ENCODE measurements around the gene RBPJ. TPM values are rescaled to one million over a fixed set of nuclear protein-coding genes. Genes with fewer than 3 reads are reported as not detected.

Gene RBPJ
- total RNA-seq, 6 experiments from 2014 or later, result 60.9 to 71.7 (median 69.0) TPM

- H3K27ac Mint-ChIP-seq, result no peak overlapping the region
- 0 out of 2 replicates have a peak, but pooled peaks cover 5% of the 10 kb centered on the region for H3K9me3 Mint-ChIP-seq
- DNase-seq, result no peak
- peaks cover 31% of the 10 kb centered on the region for H3K27me3 Mint-ChIP-seq (ENCODE audit: insufficient read depth)
- H3K4me1 Mint-ChIP-seq (ENCODE audit: low read depth), result no peaks in the 10 kb centered on the region
- no peaks in the 10 kb centered on the region for H3K36me3 Mint-ChIP-seq (ENCODE audit: low read depth)
- no peak for TF ChIP-seq CTCF (IDR thresholded peaks at IDR 0.05)
- H3K4me3 Mint-ChIP-seq, result no peak overlapping the region
These were observed 151.1 kb downstream of the RBPJ start for GRCh38 chr4:26471890-26472289.

GRCh38 chr4:26473893-26474292 lies 153.1 kb downstream of the RBPJ start:
- TF ChIP-seq CTCF (IDR thresholded peaks at IDR 0.05), result no peak
- H3K27me3 Mint-ChIP-seq (ENCODE audit: insufficient read depth), result peaks cover 21% of the 10 kb centered on the region
- H3K4me1 Mint-ChIP-seq (ENCODE audit: low read depth), result no peaks in the 10 kb centered on the region
- H3K4me3 Mint-ChIP-seq, result no peak overlapping the region
- no peak for DNase-seq
- no peak overlapping the region for H3K27ac Mint-ChIP-seq
- H3K9me3 Mint-ChIP-seq, result 0 out of 2 replicates have a peak, but pooled peaks cover 3% of the 10 kb centered on the region
- H3K36me3 Mint-ChIP-seq (ENCODE audit: low read depth), result no peaks in the 10 kb centered on the region

- no peaks in the 10 kb centered on the region for H3K9me3 Mint-ChIP-seq
- no peak overlapping the region for H3K27ac Mint-ChIP-seq
- peaks cover 18% of the 10 kb centered on the region for H3K27me3 Mint-ChIP-seq (ENCODE audit: insufficient read depth)
- no peak for DNase-seq
- no peaks in the 10 kb centered on the region for H3K36me3 Mint-ChIP-seq (ENCODE audit: low read depth)
- H3K4me3 Mint-ChIP-seq, result no peak overlapping the region
- no peak for TF ChIP-seq CTCF (IDR thresholded peaks at IDR 0.05)
- no peaks in the 10 kb centered on the region for H3K4me1 Mint-ChIP-seq (ENCODE audit: low read depth)
These were observed 153.7 kb downstream of the RBPJ start for GRCh38 chr4:26474551-26474950.

GRCh38 chr4:26475716-26476115 lies 154.9 kb downstream of the RBPJ start:
- Mint-ChIP-seq H3K27me3 (ENCODE audit: insufficient read depth) (peaks cover 16% of the 10 kb centered on the region), H3K4me1 (ENCODE audit: low read depth) (no peaks in the 10 kb centered on the region), H3K27ac (no peak overlapping the region), H3K9me3 (no peaks in the 10 kb centered on the region), H3K4me3 (no peak overlapping the region), H3K36me3 (ENCODE audit: low read depth) (no peaks in the 10 kb centered on the region)
- no peak for DNase-seq
- TF ChIP-seq CTCF (IDR thresholded peaks at IDR 0.05), result no peak

GRCh38 chr4:26476545-26476944 lies 155.7 kb downstream of the RBPJ start:
- H3K27me3 Mint-ChIP-seq (ENCODE audit: insufficient read depth), result peaks cover 23% of the 10 kb centered on the region
- DNase-seq, result no peak
- no peak overlapping the region for H3K27ac Mint-ChIP-seq
- H3K9me3 Mint-ChIP-seq, result no peaks in the 10 kb centered on the region
- H3K36me3 Mint-ChIP-seq (ENCODE audit: low read depth), result no peaks in the 10 kb centered on the region
- TF ChIP-seq CTCF (IDR thresholded peaks at IDR 0.05), result no peak
- H3K4me1 Mint-ChIP-seq (ENCODE audit: low read depth), result no peaks in the 10 kb centered on the region
- H3K4me3 Mint-ChIP-seq, result no peak overlapping the region

GRCh38 chr4:26478330-26478729 lies 157.5 kb downstream of the RBPJ start:
- H3K27ac Mint-ChIP-seq, result no peak overlapping the region
- no peak for TF ChIP-seq CTCF (IDR thresholded peaks at IDR 0.05)
- H3K27me3 Mint-ChIP-seq (ENCODE audit: insufficient read depth), result peaks cover 24% of the 10 kb centered on the region
- no peaks in the 10 kb centered on the region for H3K4me1 Mint-ChIP-seq (ENCODE audit: low read depth)
- DNase-seq, result no peak
- no peak overlapping the region for H3K4me3 Mint-ChIP-seq
- no peaks in the 10 kb centered on the region for H3K9me3 Mint-ChIP-seq
- no peaks in the 10 kb centered on the region for H3K36me3 Mint-ChIP-seq (ENCODE audit: low read depth)
